Transverse colon (tissue), 4 donors: Measurements from ENCODE around the gene MVP. TPM values are rescaled to one million over a fixed set of nuclear protein-coding genes. Genes with fewer than 3 reads are reported as not detected.
A peak's percentile ranks its signal among the peaks of the same experiment; 100 is the strongest.
"Not testable (repeated sequence)": the region's sequence is repeated elsewhere in the genome, so short reads cannot be mapped to it uniquely, and the experiment has no call there.

ENCODE experiments used
- DNase-seq: peaks from one replicate; pipeline ENCODE4 v3.0.0-alpha.2; 2019
- H3K27ac ChIP-seq, 4 donors: fragments of 200-600 bp; sonication (generic); 2 replicates each; pipeline ENCODE4 v1.5.1; 2016 to 2018; ENCODE audit warnings: inconsistent platforms in 4 of 4
- H3K27me3 ChIP-seq: fragments of 200-600 bp; sonication (generic); 2 replicates; pipeline ENCODE4 v1.5.1; 2017; ENCODE audit warnings: inconsistent platforms
- H3K36me3 ChIP-seq, 4 donors: fragments of 200-600 bp; sonication (generic); 2 replicates each; pipeline ENCODE4 v1.5.1; 2017 to 2019; ENCODE audit warnings: inconsistent platforms in 4 of 4
- H3K4me1 ChIP-seq, 4 donors: fragments of 200-600 bp; sonication (generic); 2 replicates each; pipeline ENCODE4 v1.5.1; 2017 to 2020; ENCODE audit warnings: inconsistent platforms in 4 of 4
- H3K4me3 ChIP-seq, 4 donors: fragments of 200-600 bp; sonication (generic); 1 replicate in 1 of 4; 2 replicates in 3 of 4; pipeline versions ENCODE4 v1.5.1 to v1.6.1; 2017 to 2019; ENCODE audit warnings: inconsistent platforms in 4 of 4
- H3K9me3 ChIP-seq, 2 donors: fragments of 200-600 bp; sonication (generic); 2 replicates each; pipeline ENCODE4 v1.5.1; 2017 to 2019; ENCODE audit warnings: inconsistent platforms in 2 of 2
- EP300 ChIP-seq: sonication (generic); formaldehyde crosslinking; IDR thresholded peaks from one replicate; pipeline ENCODE4 v1.6.1; 2017; ENCODE audit warnings: antibody characterized with exemption, low read depth
- POLR2A ChIP-seq: fragments of 450-650 bp; IDR thresholded peaks from one replicate; pipeline ENCODE4 v1.6.1; 2016; ENCODE audit warnings: antibody characterized with exemption, mild to moderate bottlenecking, moderate library complexity
- POLR2AphosphoS5 ChIP-seq, 3 donors: sonication (generic); formaldehyde crosslinking; IDR thresholded peaks; one replicate each; pipeline ENCODE4 v1.6.1; 2016; ENCODE audit warnings: antibody characterized with exemption in 3 of 3
- WGBS, 2 donors: methylation state at CpG; one replicate each; pipeline ENCODE4 v1.1.5; 2018; ENCODE audit warnings: low coverage in 1 of 2; 5-methylcytosine and 5-hydroxymethylcytosine counted together
- in situ Hi-C, 4 donors: fragments of 200-750 bp; cut with MboI; loops; one replicate each; pipeline versions ENCODE4 v1.15.0 to v1.15.1; 2017; ENCODE audit warnings: low sequenced_read_pairs in 3 of 4, low pct_ligation_motif_present in 1 of 4, low pct_unique_long_range_greater_than_20kb in 1 of 4
- intact Hi-C: fragments of 100-400 bp; cut with DNase I; formaldehyde crosslinking; loops from one replicate; pipeline ENCODE4 v1.15.1; 2023; ENCODE audit warnings: low total_unique reads
- total RNA-seq, 4 donors: library from RNA; depleted of rRNA; stranded (reverse); fragments of >200 nt; gene quantifications; one replicate each; pipeline ENCODE4 v1.1.0, GENCODE V29; 2016
- TF ChIP-seq, protein P1 (sequence below), 5 experiments: fragments of 200-600 bp in 3 of 5; fragments of 450-650 bp in 2 of 5; sonication (generic) in 3 of 5; IDR thresholded peaks; 1 replicate in 2 of 5; 2 replicates in 3 of 5; pipeline ENCODE4 v1.5.1; 2016 to 2017; ENCODE audit warnings: antibody characterized with exemption in 5 of 5, inconsistent platforms in 3 of 5, mild to moderate bottlenecking in 2 of 5, moderate library complexity in 1 of 5

MVP gene
- total RNA-seq, 4 donors from 2014 or later, result 483 to 654 (median 553) TPM

DNA sequence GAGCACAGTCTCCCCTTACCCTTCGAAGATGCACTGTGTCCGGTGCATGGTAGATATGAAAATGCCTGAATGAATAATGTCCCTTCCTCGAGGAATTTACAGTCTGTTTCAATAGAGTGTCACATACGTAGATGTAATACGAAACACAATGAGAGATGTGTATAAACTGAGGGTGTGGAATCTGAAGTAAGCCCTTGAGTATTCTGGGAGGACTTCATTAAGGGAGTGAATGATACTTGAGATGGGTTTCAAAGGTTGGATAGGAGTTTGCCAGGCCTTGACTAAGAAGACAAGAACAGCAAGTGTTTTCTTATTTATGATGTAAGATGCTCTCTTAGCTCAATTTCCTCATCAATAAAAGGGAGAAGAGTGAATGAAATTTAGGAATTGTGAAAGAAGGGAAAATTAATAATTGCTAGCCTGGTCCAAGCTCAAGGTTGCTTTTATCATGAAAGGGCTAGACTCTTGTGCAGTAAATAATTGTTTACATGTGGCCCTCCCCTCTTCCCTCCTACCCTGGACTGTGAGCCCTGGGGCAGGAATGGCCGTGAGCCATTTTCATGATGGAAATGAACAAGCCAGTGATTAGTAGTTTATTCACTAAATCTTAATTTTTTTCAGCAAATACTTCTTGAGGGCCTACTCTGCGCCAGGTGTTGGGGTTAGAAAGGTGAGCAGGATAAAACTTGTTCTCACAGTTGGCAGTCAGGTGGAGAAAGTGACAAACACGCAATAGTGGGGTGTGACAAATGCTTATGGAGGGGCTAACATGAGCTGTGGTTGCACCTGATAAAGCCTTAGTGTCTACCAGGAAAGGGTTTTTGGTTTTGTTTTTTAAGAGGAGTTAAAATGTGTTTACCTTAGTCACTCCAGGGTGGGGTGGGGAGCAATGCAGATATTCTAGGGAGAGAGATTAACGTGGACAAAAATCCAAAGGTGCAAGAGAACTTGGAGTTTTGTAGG, 28.1 kb upstream of the MVP start:
- H3K27me3 ChIP-seq, result no peaks in the 10 kb centered on the region
- WGBS, 2 donors, result 60 to 69% methylated on average over 4 to 9 of the region's 9 CpGs
- in situ Hi-C loops, result no loop called here
- intact Hi-C loops, result no loop called here
- H3K4me1 ChIP-seq, result peaks cover 11 to 27% (median 19%) of the 10 kb centered on the region in 4 donors
- H3K27ac ChIP-seq, result peak overlapping the region in 2 of 4 donors; percentile 91 to 92
- H3K9me3 ChIP-seq, result no peaks in the 10 kb centered on the region
- H3K4me3 ChIP-seq, result peak overlapping the region in 2 of 4 donors; percentile 67 to 92
- DNase-seq, result no peak
- TF ChIP-seq, protein P1, sequence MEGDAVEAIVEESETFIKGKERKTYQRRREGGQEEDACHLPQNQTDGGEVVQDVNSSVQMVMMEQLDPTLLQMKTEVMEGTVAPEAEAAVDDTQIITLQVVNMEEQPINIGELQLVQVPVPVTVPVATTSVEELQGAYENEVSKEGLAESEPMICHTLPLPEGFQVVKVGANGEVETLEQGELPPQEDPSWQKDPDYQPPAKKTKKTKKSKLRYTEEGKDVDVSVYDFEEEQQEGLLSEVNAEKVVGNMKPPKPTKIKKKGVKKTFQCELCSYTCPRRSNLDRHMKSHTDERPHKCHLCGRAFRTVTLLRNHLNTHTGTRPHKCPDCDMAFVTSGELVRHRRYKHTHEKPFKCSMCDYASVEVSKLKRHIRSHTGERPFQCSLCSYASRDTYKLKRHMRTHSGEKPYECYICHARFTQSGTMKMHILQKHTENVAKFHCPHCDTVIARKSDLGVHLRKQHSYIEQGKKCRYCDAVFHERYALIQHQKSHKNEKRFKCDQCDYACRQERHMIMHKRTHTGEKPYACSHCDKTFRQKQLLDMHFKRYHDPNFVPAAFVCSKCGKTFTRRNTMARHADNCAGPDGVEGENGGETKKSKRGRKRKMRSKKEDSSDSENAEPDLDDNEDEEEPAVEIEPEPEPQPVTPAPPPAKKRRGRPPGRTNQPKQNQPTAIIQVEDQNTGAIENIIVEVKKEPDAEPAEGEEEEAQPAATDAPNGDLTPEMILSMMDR (IDR thresholded peaks at IDR 0.05), result no peak
- TF ChIP-seq POLR2A, result no peak
- no peak for TF ChIP-seq EP300
- no peak for TF ChIP-seq POLR2AphosphoS5 (IDR thresholded peaks at IDR 0.05)
- peaks cover 0 to under 1% (median 0%) of the 10 kb centered on the region in 4 donors for H3K36me3 ChIP-seq

DNA sequence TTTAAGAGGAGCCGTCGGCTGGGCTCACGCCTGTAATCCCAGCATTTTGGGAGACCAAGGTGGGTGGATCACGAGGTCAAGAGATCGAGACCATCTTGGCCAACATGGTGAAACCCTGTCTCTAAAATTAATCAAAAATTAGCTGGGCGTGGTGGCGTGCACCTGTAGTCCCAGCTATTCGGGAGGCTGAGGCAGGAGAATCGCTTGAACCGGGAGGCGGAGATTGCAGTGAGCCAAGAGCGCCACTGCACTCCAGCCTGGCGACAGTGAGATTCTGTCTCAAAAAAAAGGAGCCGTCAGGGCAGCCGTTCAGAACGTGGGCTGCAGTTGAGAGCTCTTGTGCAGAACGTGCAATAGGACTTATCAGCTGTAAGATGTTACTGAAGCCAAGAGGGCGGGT, 27.1 kb upstream of the MVP start:
- intact Hi-C loops, H3K9me3 ChIP-seq, in situ Hi-C loops, H3K36me3 ChIP-seq, H3K27me3 ChIP-seq, DNase-seq, H3K4me3 ChIP-seq, H3K27ac ChIP-seq: not testable (repeated sequence)
- peaks cover 11 to 27% (median 19%) of the 10 kb centered on the region in 4 donors for H3K4me1 ChIP-seq
- 94 to 96% methylated on average over 13 to 18 of the region's 18 CpGs for WGBS, 2 donors

GRCh38 chr16:29794231-29794710, 26.0 kb upstream of the MVP start:
- intact Hi-C loops (no loop called here), in situ Hi-C loops (no loop called here)
- DNase-seq, result no peak
- Histone ChIP-seq H3K27me3 (no peaks in the 10 kb centered on the region), H3K36me3 (peaks cover 0 to 15% (median 5%) of the 10 kb centered on the region in 4 donors), H3K9me3 (no peaks in the 10 kb centered on the region), H3K27ac (no peak overlapping the region), H3K4me3 (no peak overlapping the region), H3K4me1 (peaks cover 11 to 27% (median 19%) of the 10 kb centered on the region in 4 donors)
- TF ChIP-seq, protein P1 (IDR thresholded peaks at IDR 0.05), result no peak
- TF ChIP-seq POLR2A, result no peak
- TF ChIP-seq POLR2AphosphoS5 (IDR thresholded peaks at IDR 0.05), result no peak
- TF ChIP-seq EP300, result no peak
- 97 to 100% methylated on average over 3 of the region's 3 CpGs for WGBS, 2 donors

- no peak for TF ChIP-seq POLR2AphosphoS5 (IDR thresholded peaks at IDR 0.05)
- TF ChIP-seq POLR2A, result no peak
- TF ChIP-seq EP300, result no peak
- TF ChIP-seq, protein P1 (IDR thresholded peaks at IDR 0.05), result no peak
- in situ Hi-C loops (no loop called here), intact Hi-C loops (no loop called here)
- no peaks in the 10 kb centered on the region for H3K9me3 ChIP-seq
- H3K4me1 ChIP-seq, result peaks cover 4 to 17% (median 8%) of the 10 kb centered on the region in 4 donors
- H3K4me3 ChIP-seq, result no peak overlapping the region
- 95% methylated on average over 8 of the region's 8 CpGs; no CpG with 5 or more reads in 1 of the 2 donors for whole genome bisulfite sequencing, 2 donors
- H3K27me3 ChIP-seq, result no peaks in the 10 kb centered on the region
- DNase-seq, result no peak
- peaks cover 0 to 11% (median 5%) of the 10 kb centered on the region in 4 donors for H3K36me3 ChIP-seq
- no peak overlapping the region for H3K27ac ChIP-seq
Observed at GRCh38 chr16:29802416-29802935, 17.8 kb upstream of the MVP start.
